ENCODE measurements around the gene LGALS16.
"Not testable (repeated sequence)": the region's sequence is repeated elsewhere in the genome, so short reads cannot be mapped to it uniquely, and the experiment has no call there.

The LGALS16 gene

DNA sequence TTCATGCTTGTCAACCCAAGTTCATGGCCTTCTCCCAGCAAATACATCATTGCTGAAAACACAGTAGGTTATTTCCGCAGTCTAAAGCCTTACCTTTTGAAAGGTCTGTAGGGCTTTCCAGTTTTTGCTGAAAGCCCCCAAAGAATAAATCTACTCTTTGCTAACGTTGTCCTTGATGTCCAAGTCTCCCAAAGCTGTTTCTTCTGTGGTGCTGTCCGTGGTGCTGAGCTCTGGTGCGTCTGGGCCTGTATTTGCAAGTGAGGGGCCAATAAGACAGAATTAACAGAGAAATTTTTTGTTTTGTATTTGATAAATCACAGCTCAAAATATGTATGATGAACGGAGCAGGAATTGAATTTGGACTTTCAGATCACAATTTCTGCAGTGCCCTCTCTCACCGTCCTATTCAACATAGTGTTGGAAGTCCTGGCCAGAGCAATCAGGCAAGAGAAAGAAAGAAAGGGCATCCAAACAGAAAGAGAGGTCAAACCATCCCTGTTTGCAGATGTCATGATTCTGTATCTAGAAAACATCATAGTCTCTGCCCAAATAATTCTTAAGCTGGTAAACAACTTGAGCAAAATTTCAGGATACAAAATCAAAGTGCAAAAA, 9.8 kb upstream of the LGALS16 start:
- in situ Hi-C loops (cut with MboI; ENCODE audit: low sequenced_read_pairs, unreplicated experiment), result no loop called here
- TF ChIP-seq, protein P1, sequence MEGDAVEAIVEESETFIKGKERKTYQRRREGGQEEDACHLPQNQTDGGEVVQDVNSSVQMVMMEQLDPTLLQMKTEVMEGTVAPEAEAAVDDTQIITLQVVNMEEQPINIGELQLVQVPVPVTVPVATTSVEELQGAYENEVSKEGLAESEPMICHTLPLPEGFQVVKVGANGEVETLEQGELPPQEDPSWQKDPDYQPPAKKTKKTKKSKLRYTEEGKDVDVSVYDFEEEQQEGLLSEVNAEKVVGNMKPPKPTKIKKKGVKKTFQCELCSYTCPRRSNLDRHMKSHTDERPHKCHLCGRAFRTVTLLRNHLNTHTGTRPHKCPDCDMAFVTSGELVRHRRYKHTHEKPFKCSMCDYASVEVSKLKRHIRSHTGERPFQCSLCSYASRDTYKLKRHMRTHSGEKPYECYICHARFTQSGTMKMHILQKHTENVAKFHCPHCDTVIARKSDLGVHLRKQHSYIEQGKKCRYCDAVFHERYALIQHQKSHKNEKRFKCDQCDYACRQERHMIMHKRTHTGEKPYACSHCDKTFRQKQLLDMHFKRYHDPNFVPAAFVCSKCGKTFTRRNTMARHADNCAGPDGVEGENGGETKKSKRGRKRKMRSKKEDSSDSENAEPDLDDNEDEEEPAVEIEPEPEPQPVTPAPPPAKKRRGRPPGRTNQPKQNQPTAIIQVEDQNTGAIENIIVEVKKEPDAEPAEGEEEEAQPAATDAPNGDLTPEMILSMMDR (IDR thresholded peaks at IDR 0.05; ENCODE audit: borderline replicate concordance, control extremely low read depth, extremely low read depth, insufficient read depth, missing control alignments), result no peak
- DNase-seq (ENCODE audit: low spot score), result no peak

DNA sequence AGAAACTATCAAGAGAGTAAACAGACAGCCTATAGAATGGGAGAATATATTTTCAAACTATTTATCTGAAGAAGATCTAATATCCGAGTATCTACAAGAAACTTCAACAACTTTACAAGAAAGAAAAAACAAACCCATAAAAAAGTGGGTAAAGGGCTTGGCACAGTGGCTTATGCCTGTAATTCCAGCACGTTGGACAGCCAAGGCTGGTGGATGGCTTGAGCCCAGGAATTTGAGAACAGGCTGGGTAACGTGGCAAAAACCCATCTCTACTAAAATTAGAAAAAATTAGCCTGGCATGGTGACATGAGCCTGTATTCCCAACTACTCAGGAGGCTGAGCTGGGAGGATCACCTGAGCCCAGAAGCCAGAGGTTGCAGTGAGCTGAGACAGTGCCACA, 7.8 kb upstream of the LGALS16 start:
- DNase-seq (ENCODE audit: low spot score), result no peak
- in situ Hi-C loops (cut with MboI; ENCODE audit: low sequenced_read_pairs, unreplicated experiment), result no loop called here
- TF ChIP-seq, protein P1 (IDR thresholded peaks at IDR 0.05; ENCODE audit: borderline replicate concordance, control extremely low read depth, extremely low read depth, insufficient read depth, missing control alignments), result no peak

DNA sequence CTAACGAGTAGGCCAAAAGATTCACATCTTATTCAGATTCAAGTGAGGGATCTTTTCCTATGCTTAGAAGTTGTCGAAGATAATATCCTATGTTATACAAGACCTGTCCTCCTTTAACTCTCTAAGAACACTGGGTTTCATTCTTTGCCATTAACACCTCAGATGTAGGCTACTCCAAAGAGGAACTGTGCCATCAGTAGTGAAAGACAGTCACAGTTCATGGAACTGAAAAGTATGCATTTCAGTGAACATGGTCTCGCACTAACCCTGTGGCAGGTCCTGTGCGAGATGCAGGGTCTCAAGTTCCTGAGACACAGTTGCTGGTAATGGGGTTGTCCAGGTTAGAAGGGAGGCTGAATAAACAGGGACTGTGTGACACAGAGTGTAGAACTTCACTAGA, 4.1 kb downstream of the LGALS16 start:
- TF ChIP-seq, protein P1 (IDR thresholded peaks at IDR 0.05; ENCODE audit: borderline replicate concordance, control extremely low read depth, extremely low read depth, insufficient read depth, missing control alignments), result no peak
- no peak for DNase-seq (ENCODE audit: low spot score)
- in situ Hi-C loops (cut with MboI; ENCODE audit: low sequenced_read_pairs, unreplicated experiment), result no loop called here

DNA sequence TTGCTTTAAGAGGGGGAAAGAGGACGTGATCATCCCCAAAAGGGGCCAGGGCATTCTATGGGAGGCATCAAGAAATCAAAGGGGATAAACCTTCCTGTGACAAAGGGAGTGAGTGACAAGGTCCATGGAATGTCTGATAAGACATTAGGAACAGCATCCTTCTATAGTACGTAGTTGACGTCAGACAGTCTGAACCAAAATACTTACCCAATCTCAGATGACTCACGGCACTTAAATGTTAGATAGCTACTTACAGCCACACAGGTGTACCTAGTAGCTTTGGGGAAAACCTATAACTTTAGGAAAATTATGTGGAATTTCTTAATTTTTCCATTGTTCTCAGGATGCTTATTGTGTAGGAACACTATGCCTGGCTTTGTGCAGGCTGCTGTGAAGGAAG, 4.9 kb downstream of the LGALS16 start:
- DNase-seq (ENCODE audit: low spot score), result no peak
- in situ Hi-C loops (cut with MboI; ENCODE audit: low sequenced_read_pairs, unreplicated experiment), result no loop called here
- TF ChIP-seq, protein P1 (IDR thresholded peaks at IDR 0.05; ENCODE audit: borderline replicate concordance, control extremely low read depth, extremely low read depth, insufficient read depth, missing control alignments), result no peak

DNA sequence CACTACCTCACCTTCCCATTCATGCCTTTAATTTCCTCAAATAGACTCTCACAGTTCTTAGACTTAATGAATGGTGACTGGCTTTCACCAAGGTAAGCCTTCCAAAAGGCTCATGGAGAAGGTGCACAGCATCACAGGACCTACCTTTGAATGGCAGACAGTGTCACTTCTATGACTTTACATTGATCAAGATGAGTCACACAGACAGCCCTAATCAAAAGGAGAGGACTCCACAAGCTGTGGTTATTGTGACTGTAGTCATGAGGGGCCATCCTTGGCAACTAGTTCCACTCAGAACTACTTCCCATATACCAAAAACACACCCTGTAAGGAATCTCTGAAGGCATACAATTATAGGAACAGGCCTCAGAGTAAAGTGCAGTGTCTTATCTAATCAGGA, 5.9 kb downstream of the LGALS16 start:
- no peak for DNase-seq (ENCODE audit: low spot score)
- TF ChIP-seq, protein P1 (IDR thresholded peaks at IDR 0.05; ENCODE audit: borderline replicate concordance, control extremely low read depth, extremely low read depth, insufficient read depth, missing control alignments), result no peak
- in situ Hi-C loops (cut with MboI; ENCODE audit: low sequenced_read_pairs, unreplicated experiment), result no loop called here

DNA sequence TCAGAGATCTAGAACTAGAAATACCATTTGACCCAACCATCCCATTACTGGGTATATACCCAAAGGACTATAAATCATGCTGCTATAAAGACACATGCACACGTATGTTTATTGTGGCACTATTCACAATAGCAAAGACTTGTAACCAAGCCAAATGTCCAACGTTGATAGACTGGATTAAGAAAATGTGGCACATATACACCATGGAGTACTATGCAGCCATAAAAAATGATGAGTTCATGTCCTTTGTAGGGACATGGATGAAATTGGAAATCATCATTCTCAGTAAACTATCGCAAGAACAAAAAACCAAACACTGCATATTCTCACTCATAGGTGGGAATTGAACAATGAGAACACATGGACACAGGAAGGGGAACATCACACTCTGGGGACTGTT, 14.1 kb downstream of the LGALS16 start:
- in situ Hi-C loops (cut with MboI; ENCODE audit: low sequenced_read_pairs, unreplicated experiment), result loop anchor here (5.0 to 10.0 kb wide), 2 partner anchors 123 to 175 kb away; partner anchors contain the start of gene FBL

DNA sequence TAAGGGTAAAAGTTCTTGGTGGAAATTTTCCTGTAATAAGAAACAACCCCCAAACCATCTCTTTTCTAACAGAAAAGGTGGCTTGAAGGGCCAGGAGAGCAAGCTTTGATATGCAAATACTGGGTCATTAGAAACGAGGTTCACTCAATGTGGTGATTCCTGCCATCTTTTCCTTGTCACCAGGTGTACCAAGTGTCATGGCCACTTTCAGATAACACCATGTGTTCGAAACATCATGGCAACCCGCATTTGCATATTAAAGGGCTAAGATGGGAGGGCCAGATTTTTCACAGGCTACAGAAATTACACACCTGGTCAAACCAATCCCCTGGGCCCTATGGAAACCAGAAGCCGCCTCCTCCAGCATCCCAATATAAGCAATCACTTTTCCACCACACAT, 15.3 kb downstream of the LGALS16 start:
- no peak for DNase-seq (ENCODE audit: low spot score)
- TF ChIP-seq, protein P1 (IDR thresholded peaks at IDR 0.05; ENCODE audit: borderline replicate concordance, control extremely low read depth, extremely low read depth, insufficient read depth, missing control alignments), result no peak
- in situ Hi-C loops (cut with MboI; ENCODE audit: low sequenced_read_pairs, unreplicated experiment), result loop anchor here (5.0 to 10.0 kb wide), 2 partner anchors 124 to 174 kb away; partner anchors contain the start of gene FBL

More for the DNA sequence above, 14.1 kb downstream of the LGALS16 start:
- not testable (repeated sequence) for DNase-seq (ENCODE audit: low spot score)
